ENCODE measurements around the gene PTPN3.

Gene PTPN3

DNA sequence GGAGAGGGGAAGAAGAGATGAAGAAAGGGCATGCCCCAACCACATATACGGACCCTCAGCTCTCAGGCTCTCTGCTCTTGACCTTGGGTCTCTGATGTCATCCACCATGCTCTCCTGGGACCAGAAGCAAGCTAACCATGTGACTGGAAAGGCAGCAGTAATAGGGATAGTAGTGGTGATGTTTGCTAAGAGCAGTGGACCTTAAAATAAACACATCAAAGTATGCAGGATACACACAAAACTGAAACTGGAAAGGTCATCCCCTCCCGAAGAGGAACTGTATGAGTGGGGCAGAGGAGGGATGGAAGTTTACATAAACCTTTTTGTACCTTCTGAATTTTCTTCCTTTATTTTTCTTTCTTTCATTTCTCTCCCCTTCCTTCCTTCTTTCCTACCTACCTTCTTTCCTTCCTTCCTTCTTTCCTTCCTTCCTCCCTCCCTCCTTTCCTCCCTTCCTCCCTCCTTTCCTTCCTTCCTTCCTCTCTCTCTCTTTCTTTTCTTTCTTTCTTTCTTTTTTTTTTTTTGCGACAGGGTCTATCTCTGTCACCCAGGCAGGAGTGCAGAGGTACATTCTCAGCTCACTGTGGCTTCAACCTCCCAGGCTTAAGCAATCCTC is 8.1 kb upstream of the PTPN3 start:
- no peak for DNase-seq (ENCODE audit: low read depth in 1 of 2, low spot score in 1 of 2)

GRCh38 chr9:109504689-109505088 is 6.6 kb upstream of the PTPN3 start:
- DNase-seq (ENCODE audit: low read depth in 1 of 2, low spot score in 1 of 2) = no peak

GRCh38 chr9:109500421-109500974 is 2.4 kb upstream of the PTPN3 start:
- no peak for DNase-seq (ENCODE audit: low read depth in 1 of 2, low spot score in 1 of 2)

DNA sequence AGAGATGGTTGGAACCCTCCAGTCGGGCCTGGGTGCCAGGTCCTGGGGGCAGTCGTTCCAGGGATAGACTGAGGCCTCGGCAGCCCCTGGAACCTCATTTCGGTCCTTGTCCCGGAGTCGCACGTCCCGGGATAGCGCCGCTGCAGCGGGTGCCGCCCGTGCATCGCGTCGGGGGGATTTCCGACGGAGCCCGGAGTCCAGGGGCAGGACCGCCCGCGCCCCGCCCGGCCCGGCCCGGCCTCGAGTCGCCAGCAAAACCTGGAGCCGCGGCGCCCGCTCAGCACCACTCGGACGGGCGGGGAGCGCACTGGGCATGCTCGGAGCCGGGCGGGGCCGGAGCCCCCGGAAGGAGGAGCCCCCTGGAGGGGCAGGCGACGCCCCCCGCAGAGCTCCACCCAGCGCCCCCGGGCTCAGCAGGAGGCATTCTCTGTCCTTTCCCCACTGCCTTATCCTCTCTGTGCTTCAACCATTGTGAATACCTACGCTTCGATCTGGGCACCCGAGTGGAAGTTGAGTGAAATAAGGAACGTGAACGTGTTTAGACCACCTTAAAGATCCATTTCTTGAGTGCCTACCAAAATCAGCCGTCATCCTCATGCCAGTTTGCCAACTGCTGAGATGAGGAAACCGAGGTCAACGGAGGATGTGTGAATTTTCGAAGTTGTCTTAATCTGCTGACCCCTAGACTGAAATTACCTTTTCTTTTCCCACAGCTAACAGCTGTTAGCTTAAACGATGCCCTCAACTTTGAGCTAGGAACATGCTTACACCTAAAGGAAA is 1.7 kb upstream of the PTPN3 start:
- DNase-seq (ENCODE audit: low read depth in 1 of 2, low spot score in 1 of 2) = no peak

GRCh38 chr9:109499093-109499630 is 1.1 kb upstream of the PTPN3 start:
- DNase-seq (ENCODE audit: low read depth in 1 of 2, low spot score in 1 of 2) = no peak

GRCh38 chr9:109497226-109498153 is 617 bp downstream of the PTPN3 start:
- no peak for DNase-seq (ENCODE audit: low read depth in 1 of 2, low spot score in 1 of 2)

DNA sequence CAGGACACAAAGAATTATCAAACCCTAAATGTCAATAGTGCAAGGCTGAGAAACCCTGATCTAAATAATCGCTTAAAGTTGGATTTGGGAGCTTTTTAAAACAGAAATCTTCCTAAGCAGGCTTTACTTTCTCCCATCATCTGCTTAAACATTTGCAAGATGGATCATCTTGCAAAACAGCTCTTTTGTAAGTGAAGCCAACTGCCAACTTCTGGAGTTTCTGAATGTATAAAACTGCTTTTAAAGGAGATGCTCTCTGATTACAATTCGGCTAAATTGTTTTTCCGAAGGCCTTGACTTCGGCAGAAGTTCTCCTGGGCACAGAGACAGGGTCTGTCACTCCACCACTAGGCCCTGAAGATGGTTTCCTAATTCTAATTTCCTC is 1.3 kb downstream of the PTPN3 start:
- no peak for DNase-seq (ENCODE audit: low read depth in 1 of 2, low spot score in 1 of 2)

GRCh38 chr9:109496218-109496617 is 1.9 kb downstream of the PTPN3 start:
- no peak for DNase-seq (ENCODE audit: low read depth in 1 of 2, low spot score in 1 of 2)

DNA sequence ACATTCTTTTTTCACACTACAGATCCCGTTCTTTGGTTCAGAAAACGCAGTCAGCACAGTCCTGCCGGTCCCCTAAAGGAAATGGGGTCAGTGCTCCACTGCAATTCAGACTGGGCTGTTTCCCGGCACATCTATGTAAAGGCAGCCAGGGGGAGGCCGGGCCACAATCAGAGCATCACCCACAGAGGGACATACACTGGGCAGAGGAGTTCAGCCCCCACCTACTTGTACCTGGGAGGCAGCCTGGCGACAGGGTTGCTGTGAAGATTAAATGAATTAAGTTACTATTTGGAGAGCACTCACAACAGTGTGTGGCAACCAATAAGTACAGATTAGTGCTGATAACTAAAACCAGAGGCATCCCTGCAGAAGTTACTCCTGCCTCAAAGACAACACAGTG is 4.5 kb downstream of the PTPN3 start:
- DNase-seq (ENCODE audit: low read depth in 1 of 2, low spot score in 1 of 2) = no peak

- no peak for DNase-seq (ENCODE audit: low read depth in 1 of 2, low spot score in 1 of 2)
Measured at GRCh38 chr9:109491590-109491989, 6.5 kb downstream of the PTPN3 start.

- DNase-seq (ENCODE audit: low read depth in 1 of 2, low spot score in 1 of 2) = no peak
Measured at GRCh38 chr9:109488791-109489492, 9.2 kb downstream of the PTPN3 start.

DNA sequence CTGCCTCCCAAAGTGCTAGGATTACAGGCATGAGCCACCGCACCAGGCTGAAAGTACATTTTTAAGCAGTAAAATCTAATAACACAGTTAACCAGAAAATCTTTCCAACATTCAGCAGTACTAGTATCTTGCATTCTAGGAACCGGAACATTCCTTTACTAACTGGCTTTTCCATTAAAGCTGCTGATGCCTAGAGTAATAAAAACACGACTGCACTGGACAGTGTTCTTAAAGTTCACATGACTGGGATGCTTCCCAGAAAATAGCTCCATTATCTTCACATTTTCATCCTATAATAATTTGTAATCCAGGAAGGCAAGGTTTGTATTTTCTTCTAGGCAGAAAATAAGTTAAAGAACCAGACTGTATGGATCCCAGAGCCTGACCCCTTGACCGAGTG is 9.8 kb downstream of the PTPN3 start:
- DNase-seq (ENCODE audit: low read depth in 1 of 2, low spot score in 1 of 2) = no peak

GRCh38 chr9:109487247-109487646 is 10.9 kb downstream of the PTPN3 start:
- DNase-seq (ENCODE audit: low read depth in 1 of 2, low spot score in 1 of 2) = no peak

GRCh38 chr9:109483744-109484429 is 14.2 kb downstream of the PTPN3 start:
- no peak for DNase-seq (ENCODE audit: low read depth in 1 of 2, low spot score in 1 of 2)

GRCh38 chr9:109482391-109482916 is 15.7 kb downstream of the PTPN3 start:
- DNase-seq (ENCODE audit: low read depth in 1 of 2, low spot score in 1 of 2) = no peak

DNA sequence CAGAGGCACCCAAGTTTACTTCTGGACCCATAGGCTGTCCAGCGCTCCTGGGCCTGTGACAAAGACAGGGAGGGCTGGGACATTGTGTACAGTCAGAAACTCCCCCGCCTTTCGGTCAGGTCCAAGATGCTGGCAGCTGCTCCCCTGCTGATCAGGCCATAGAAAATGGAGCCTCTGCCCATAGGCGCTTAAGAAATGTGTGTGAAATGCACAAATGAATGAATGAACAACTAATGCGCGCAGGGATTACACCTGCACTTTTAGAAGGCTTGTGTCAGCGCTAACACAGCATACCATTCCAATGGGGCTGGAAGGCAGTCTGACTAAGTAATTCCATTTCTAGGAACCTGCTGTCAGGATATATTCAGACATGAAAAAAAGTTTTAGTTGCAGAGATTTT is 16.3 kb downstream of the PTPN3 start:
- DNase-seq (ENCODE audit: low read depth in 1 of 2, low spot score in 1 of 2) = no peak

- no peak for DNase-seq (ENCODE audit: low read depth in 1 of 2, low spot score in 1 of 2)
Measured at GRCh38 chr9:109479822-109480221, 18.3 kb downstream of the PTPN3 start.

- DNase-seq (ENCODE audit: low read depth in 1 of 2, low spot score in 1 of 2) = no peak
Measured at GRCh38 chr9:109478665-109479380, 19.3 kb downstream of the PTPN3 start.

- DNase-seq (ENCODE audit: low read depth in 1 of 2, low spot score in 1 of 2) = no peak
Measured at GRCh38 chr9:109478051-109478563, 20.0 kb downstream of the PTPN3 start.
